Measurements from ENCODE around the gene PITPNM3. TPM values are rescaled to one million over a fixed set of nuclear protein-coding genes. Genes with fewer than 3 reads are reported as not detected.

PITPNM3 gene
- 11.7 TPM for total RNA-seq

DNA sequence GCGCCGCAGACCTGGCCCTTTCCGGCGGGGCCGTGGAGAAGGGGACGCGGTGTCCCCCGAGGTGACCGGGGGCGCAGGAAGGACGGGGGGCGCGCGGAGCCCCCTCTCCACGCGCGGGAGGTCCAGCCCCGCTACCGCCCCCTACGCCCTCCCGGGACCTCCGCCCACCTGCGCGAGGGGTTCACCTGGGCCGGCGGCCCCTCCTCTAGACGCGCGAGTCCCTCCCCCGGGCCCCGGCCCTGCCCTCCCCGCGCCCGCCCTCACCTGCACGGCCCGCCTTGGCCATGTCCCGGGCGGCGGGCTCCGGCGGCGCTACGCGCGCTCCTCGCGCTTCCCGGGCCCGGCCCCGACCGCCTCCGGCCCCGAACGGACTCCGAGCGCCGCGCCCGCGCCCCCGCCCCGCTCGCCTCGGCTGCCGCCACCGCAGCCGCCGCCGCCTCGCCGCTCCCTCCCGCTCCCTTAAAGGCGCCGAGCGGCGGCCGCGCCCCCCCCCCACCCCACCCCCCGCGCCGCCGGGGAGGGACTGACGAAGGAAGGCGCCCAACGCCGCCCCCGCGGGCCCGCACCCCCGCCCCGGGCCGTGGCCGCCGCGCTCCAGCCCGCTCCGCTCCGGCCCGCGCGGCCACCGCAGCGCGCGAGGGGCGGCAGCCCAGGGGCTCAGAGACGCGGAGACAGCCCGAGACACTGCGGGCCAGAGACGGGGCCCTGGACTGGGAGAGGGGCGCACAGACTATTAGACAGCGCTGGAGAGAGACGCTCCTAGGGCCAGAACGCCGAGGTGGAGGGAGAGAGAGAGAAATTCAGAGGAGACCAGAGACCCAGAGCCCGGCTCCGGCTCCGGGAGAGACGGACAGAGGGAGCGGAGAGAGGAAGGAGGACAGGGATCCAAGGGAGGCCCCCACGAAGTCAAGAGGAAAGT, at the start of gene PITPNM3:
TSS of gene PITPNM3 (minus strand) at position 435 of the 919 bp plus-strand sequence. CDS start at position 286, 149 bp downstream.

DNA sequence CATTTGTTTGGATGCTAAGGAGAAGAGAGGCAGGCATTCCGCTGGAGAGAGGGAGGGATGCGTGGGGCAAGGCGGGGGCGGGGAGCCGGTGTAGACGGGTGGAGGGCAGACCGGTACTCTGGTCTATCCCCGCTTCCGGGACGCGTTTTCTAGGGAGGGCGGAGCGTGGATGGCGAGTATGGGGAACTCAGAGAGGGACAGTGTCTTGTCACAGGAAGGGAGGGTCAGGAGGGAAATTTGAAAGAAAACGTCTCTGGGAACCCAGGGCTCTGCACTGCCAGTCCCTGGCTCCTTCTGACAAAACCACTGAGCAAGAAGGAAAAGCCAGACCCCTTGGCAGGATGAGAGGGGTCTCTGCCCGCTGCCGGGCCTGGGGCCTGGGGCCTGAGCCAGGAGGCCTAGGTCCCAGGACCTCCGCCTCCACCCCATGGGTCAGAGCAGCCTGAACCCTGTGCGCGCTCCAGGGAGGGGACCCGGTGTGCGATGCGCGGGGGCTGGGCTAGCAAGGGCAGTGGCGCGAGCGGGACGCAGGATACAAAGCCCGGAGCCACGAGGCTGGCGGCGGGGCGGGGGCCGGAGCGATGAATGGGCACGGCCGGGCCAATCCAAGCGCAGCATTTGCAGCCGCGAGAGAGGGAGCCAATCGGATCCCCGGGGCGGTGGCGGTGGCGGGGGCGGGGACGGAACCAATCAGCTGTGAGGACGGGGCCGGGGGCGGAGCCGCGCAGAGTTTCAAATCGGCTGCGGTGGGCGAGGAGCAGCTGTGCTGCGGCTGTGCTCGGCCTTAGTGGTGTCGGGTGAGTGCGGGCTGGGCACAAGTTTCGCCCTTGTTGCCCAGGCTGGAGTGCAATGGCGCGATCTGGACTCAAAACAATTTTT, 112.4 kb downstream of the PITPNM3 start, which contains the start of gene PIMREG:
TSS of gene PIMREG (plus strand) at position 764 of the 879 bp plus-strand sequence. CDS start 656 bp downstream, outside the sequence.

DNA sequence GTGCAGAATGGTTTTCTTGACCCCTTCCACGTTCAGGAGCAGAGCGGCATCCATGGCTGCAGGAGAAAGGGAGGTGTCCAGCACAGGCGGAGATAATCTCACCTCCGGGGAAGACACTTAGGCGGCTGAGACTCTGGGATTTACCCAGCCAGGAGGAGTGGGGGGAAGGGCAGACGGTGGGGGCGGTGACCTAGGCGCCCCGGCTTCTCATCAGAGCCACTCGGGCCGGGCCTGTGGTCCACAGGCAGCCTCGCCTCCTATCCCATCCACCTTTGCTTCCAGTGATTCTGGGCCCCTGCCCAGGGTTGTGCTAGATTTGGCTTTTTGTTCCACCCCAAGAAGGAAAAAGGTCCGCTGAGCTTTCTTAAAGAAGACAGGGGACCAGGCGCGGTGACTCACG, 121.3 kb downstream of the PITPNM3 start, which contains the start of gene AIPL1:
TSS of gene AIPL1 (minus strand) at position 71 of the 400 bp plus-strand sequence. CDS start at position 54, 17 bp downstream.

Small RNA genes within 50 kb of the gene (small RNA-seq; reads per million reads assigned to genes)
- gene RF00017 (ENCODE audit: low replicate concordance): not detected
- not detected for gene RNA5SP435 (ENCODE audit: low replicate concordance)

Other genes with a start within 250 kb of the PITPNM3 start
- not detected for gene AIPL1, start 121.4 kb downstream of the PITPNM3 start, total RNA-seq
- 9.6 TPM for gene PIMREG, start 112.1 kb downstream of the PITPNM3 start, total RNA-seq
- 38.2 TPM for gene KIAA0753, start 84.2 kb upstream of the PITPNM3 start, total RNA-seq
- 34.2 TPM for gene TXNDC17, start 84.5 kb upstream of the PITPNM3 start, total RNA-seq
- gene MED31, start 95.0 kb upstream of the PITPNM3 start, total RNA-seq: 12.6 TPM
- gene C17orf100, start 95.2 kb upstream of the PITPNM3 start, total RNA-seq: 1.2 TPM
- gene SLC13A5, start 156.8 kb upstream of the PITPNM3 start, total RNA-seq: 2.0 TPM
- gene XAF1, start 199.5 kb upstream of the PITPNM3 start, total RNA-seq: 31.2 TPM
- gene FBXO39, start 219.7 kb upstream of the PITPNM3 start, total RNA-seq: not detected